Bladder microvascular endothelial cell (primary cell): Measurements from ENCODE around the gene PRKD1. TPM values are rescaled to one million over a fixed set of nuclear protein-coding genes. Genes with fewer than 3 reads are reported as not detected.

Source experiments
- total RNA-seq: library from RNA; depleted of rRNA; stranded (reverse); fragments of >200 nt; gene quantifications from 2 replicates; pipeline ENCODE4 v1.2.3, GENCODE V29; 2014

PRKD1 gene
- total RNA-seq, result 8.3 and 14.0 TPM in 2 replicates

GRCh38 chr14:29927376-29928116 lies at the start of gene PRKD1:
Gene PRKD1 (minus strand): TSS chr14:29927847.

